Cerebellar nuclear complex (tissue), 1 donor: Measurements from ENCODE around the gene SMAD2.
"Not testable (repeated sequence)": the region's sequence is repeated elsewhere in the genome, so short reads cannot be mapped to it uniquely, and the experiment has no call there.

Experiments
- DNase-seq, 2 experiments: peaks; one replicate each; lab custom pipeline; 2025; lab: John Stamatoyannopoulos, UW

The SMAD2 gene

DNA sequence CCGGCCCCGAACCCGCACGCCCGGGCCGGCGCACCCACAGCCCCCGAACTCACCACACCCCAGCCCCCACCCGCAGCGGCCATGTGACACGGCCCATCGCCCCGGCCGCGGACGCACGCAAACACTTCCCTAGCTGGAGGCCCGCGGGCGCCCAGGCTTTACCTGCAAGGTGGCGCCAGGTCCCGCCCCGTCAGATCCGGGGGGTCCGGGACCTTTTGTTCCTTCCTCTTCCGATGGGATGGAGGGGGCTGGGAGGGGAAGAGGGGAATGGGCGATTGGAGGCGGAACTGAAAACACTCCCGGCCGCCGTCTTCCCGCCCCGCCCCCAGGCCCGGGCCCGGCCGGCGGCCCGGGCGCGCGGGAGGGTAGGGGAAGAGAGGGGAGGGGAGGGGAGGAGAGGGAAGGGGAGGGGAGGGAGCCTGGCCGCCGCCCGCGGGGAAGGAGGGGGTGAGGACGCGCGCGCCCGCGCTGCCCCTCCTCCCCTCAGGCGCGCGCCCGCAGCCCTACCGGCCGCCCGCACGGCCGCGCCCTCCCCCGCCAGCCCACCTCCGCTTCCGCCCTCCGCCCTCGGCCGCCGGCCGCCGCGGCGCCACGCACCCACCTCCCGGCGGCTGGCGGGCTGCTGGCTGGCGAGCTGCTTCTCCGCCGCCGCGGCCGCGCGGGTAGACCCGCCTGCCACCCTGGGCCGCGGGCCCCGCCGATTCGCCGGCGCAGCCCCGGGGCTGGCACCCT is at the start of gene SMAD2:
Gene SMAD2, minus strand, starts transcription at position 461 of the 732 bp plus-strand sequence. CDS start 33,903 bp downstream, outside the sequence.
- DNase-seq: no peak

DNA sequence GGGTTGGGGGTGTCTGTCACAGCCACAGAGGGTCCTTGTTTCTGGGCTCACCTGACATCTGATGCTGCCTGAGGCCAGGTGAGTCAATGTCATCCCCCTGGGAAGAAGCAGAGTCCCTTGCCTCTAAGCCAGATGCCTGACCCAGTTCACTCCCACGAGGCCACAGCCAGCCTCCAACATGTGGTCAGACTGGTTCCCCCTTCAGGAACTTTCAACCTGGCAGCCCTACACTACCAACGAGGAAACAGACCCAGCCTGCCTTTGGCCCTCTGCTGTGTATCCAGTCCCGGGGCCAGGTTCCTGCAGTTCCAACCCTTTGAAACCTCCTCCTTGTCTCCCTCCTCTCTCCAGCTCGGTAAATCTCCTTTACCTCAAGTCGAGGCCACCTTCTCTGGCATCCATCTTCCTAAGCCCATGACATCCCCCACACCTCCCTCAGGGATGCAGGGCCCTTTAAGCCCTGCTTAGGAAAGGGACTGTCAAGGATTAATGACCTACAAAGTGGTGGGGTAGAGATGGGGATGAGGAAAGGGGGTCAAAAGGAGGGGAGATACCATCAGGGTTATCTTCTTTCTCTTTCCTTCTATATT is 49.2 kb upstream of the SMAD2 start:
- no peak for DNase-seq

DNA sequence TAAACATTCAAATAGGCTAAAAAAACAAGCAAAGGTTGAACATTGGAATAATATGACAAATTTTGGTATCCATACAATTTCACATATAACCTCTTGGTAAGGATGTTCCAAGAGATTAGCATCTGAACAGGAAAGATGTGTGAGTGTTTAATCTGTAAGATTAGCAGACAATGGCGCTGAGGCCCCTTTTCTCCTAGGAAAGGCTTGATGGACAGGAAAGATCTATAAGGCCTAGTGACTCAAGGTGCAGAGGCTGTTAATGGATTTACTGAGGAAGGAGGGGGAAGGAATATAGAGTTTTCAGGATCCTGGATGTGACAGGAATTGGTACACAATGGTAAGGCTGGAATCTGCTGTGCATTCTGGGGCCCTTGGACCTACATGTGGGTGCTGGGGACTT is 48.1 kb upstream of the SMAD2 start:
- no peak for DNase-seq

DNA sequence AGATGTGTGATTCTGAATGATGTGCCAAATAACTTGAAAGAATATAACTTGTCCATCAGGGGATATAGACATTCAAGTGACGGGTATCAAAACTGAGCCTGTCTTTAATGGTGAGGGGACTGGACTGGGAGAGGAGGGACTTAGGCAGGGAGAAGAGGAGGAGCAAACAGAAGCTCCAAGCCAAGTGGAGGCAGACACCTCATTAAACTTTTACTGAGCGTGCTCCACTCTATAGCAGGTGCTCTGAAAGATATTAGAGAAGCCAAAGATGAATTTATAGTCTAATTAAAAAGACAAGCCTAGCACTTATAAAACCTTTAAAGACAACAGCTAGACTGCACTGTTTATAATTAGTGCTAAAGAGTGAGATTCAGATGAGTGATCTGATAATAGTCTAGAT is 47.7 kb upstream of the SMAD2 start:
- DNase-seq: no peak

DNA sequence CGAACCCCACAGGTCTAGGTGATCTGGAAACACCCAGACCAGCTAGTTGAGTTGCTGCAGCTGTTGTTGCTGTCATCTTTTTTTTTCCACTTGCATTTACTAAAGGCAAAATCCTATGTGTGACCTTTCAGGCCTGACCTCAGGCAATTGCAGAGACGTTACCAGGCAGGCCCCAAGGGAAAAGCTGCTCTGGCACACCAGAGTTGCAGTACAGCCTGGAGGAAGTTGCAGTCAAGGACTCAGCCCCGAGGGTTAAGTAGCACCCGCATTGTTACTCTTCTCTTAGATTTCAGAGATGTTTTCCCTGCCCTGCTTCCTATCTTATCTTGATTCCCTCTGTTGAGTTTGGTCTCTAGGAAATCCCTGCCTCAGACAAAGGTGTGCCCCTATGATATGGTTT is 45.2 kb upstream of the SMAD2 start:
- no peak for DNase-seq

DNA sequence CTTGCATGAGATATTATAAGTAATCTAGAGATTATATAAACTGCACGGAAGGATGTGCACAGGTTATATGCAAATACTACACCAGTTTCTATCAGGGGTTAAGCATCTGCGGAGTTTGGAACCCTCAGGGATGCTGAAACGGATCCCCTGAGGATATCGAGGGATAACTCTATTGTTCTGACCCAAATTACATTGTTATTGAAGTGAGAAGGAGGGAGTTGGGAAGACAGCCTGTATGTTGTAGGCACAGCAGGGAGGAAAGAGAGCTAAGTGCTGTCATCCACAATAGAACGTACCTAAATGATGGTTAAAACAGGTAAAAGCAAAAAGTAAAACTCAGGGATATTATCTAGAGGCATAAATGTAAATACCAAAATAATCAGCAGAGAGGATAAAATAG is 44.6 kb upstream of the SMAD2 start:
- DNase-seq: no peak

DNA sequence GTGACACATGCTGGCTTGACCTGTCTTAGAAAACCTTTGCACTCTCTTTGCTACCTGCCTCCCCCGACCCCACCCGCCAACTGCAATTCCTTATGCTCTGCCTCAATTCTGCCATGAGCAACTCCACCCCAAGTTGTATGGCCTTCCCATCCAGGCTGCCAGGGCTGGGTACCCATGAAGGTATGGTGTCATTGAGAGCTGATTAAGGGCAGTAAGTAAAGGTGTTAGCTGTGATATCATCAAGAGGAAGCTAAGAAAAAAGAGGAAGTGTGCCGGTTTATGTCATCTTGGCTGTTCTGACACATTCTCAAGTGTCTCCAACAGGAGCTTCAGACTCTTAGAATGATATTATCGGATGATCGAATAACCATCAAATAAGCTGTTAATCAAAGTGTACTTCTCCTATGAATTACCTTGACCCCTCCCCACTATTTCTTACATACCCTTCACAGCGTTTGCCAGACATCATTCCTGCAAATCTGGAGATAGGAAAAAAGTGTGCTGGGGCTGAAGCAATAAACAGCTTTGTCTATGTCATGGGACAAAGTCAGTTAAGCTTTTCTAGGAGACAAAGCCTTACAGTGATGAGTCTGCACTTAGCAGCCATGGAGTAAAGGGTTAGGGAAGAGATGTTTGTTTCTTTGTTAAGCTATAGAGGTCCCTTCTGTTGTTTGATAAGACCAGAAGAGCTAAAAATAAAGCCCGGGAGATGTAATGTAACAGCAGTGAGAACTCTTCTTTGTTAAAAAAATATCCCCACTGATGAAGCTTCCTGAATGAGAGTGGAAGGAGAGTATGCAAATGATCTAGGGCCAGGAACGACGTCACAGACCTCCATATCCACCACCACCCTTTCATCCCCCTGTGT is 40.4 kb upstream of the SMAD2 start:
- no peak for DNase-seq

DNA sequence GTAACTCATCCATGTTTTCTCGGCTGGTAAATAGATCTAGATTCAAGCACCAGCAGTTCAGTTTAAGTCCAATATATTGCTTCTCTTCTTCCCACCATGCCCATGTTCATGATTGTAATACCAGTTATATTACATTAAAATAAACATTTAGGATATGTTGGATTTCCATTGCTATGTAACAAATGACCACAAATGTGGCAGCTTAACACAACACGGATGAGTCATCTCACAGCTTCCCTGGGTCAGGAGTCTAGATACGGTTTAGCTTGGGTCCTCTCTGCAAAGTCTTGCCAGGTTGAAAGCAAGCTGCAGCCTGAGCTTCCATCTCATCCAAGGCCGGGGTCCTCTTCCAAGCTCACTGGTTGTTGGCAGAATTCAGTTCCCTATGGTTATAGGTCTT is 39.4 kb upstream of the SMAD2 start:
- no peak for DNase-seq

DNA sequence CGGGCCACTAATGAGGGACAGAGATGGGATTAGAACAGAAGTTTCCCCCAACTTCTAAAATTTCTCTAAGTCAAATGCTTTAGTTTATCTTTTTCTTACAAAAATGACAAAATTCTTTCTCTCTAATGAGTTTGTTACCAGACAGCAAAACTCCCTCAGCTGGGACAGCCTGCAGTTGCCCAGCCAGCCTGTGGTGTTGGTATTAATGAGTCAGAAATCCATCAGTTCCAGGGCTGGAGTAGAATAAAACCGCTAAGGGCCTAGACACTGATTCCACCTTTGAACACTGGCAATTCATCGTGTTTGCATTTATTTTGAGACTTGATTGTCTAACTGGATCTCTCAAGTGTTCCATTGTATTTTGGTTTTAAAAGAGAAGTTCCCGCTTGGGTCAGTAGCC is 38.3 kb upstream of the SMAD2 start:
- DNase-seq: no peak

DNA sequence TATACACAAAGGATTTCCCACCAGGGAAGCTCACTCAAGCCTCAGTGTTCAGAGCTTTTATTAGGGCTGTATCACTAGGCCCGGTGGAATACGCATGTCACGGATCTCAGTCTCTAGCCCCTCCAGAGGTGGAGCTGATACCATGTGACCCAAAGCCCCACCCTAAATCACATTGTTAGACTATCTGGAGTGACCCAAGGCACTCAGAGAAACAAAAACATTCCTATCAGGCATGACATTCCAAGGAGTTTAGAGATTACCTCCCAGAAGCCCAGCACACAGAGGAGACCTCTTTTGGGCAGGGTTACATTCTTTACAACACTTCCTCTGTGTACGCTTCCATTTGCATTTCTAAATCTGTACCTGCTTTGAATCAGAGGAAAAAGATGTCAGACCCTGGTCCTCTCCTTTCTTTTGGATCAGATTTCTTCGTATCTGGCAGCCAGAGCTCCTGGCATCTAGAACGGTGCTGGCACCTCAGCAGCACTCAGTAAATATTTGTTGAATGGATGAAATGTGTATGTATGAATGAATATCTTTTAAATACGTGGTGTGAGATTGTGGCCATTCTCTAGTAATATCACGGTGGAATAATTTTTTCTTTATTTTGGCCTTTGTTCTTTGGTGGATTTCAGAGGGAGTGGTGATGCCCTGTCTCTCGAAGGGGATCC is 37.7 kb upstream of the SMAD2 start:
- DNase-seq: no peak

DNA sequence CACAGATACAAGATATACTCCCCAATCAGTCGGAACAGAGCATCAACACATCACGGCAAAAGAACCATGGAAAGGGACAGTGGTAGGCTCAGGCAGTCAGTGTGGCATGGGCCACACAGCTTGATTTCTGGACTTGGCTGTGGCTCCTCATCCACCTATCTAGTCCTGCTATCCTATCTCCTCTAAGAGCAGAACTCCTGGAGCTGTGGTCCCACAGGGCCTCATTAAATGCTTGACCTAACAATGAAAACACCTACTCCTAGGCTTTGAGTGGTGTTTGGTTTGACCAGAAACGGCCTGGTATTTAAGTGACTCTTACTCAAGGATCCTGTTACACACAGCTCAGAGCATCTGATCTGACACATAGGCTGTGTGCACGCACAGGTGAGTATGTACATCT is 33.6 kb upstream of the SMAD2 start:
- no peak for DNase-seq

DNA sequence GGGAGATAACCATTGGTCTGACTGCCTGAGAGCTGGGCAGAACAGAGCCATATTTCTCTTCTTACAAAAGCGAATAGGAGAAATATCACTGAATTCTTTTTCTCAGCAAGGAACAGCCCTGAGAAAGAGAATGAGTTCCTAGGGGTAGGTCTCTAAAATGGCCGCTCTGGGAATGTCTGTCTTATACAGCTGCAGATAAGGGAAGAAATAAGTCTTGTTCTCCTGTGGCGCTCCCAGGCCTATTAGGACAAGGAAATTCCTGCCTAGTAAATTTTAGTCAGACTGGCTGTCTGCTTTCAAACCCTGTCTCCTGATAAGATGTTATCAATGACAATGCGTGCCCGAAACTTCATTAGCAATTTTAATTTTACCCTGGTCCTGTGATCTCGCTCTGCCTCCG is 30.5 kb upstream of the SMAD2 start:
- not testable (repeated sequence) for DNase-seq

DNA sequence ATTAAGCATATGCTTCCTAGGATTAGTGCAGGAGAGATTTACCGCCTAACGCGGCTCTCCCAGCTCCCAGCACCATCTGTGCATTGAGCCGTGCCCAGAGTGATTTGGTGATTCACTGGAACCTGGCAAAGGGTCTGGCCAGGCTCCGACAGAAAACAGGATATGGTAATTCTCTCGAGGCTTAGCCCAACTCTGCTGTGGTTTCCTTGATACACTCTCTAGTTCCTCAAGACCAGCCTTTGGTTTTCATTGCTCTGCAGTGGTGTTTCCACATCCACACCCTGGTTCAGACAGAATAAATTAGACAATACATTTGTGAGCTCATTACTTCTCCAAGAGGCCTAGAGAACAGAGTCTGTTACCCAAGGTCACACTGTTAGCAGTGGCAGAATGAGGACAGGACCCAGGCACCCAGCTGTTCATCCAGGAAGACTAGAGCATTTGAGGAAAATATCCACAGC is 23.0 kb upstream of the SMAD2 start:
- DNase-seq: peak; percentile 68 to 93

DNA sequence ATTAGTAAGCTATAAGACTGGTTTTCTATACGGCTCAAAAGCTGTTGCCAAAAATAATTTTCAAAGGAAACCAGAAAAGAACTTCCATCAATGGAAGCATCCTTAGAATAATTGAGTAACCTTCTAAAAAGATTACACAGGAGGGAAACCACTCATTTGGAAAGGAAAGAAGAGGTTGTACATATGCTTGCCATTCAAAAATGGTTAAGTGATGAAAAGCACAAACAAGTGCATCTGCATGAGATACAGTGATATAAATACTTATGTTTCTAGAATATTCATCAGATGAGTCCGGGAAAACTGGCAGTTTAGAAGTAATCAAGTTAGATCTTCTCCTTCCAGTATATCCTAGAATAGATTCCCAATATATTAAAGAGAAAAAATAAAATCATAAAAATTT is 20.1 kb upstream of the SMAD2 start:
- DNase-seq: no peak

DNA sequence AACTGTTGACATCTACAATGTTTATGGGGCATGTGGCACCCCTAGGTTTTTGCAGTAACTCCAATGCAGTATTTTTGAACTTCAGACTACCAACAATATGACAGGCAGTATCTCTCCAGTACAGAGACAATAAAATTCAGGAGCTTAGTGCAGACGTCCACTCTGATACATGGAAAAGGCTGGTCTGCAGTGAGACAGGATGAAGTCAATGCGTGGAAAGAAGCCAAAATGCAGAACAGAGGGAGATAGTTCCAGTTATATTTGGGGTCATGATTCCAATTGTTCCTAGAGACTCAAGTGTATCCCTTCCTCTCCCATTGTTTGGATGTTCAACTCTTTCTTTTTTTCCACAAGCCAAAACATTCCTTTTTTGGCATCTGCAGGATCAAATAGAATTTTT is 18.7 kb upstream of the SMAD2 start:
- DNase-seq: no peak

DNA sequence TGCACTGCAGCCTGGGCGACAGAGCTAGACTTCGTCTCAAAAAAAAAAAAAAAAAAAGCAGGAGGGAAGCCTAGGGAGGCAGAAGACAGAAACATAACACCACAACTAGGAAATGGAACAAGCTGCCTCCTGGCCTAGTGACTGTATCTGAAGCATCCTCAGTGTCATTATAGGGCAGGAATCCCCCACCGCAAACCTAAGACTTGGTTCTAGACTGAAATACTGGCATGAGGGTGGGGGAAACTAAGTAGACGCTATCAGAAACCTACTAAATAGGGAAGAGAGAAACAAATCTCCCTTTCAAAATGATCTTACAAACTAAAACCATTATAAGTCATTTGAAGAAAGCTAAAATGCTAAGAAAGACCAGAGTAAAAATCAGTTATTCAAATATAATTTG is 16.4 kb upstream of the SMAD2 start:
- DNase-seq: no peak

DNA sequence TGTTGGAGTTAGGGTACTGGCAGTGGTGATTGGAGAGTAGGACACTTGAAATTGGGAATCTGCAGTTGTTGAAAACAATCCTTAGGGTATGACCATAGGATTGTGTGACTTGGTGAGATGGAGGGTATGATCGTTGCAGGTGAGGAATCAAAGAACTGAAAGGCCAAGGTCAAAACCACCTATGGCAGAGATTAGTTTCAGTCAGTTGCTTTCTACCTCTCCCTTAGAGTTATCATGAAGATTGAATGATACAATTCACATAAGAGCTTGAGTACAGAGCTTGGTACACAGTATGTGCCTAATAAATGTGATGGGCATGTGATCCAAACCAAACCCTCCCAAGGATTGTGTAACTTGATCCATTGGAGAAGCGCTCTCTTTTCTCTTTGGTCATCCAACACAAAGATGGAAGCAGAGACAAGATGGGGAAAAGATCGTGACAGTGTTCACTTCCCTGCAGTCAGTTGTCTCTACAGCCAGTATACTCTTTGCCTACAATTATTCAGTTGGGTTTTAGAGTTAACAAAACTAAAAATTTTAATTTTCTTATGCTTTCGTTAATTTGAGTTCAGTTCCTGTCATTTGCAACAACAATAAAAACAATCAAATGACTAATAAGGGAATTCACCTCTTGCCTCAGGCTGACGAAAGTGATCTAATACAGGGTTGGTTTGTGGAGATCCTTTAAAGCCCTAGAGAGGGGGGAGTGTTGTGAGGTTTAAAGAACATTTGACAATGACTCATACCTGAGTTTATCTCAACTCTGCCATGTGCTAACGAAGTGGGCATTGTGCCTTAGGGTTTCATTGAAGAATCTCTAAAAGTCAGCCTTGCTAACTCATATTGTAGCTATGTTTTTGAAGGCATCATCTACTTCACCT is 14.8 kb upstream of the SMAD2 start:
- DNase-seq: no peak

DNA sequence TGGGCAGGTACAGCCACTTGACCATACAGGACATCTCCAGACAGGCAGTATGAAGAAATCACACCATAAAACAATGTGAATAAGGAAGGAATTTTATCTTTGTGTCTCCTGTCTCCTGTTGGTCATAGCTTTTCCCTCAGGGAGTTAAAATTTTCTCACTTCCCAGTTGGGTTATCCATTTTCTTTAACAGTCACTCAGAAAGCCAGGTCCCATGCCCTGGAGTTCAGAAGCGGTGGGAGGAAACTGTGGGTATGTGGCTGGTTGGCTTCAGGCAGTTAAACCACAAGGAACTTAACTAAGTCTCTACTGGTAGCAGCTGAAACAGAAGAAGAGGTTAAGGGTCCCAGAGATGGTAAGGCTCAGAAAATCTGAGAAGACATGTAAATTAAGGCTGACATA is 6.5 kb upstream of the SMAD2 start:
- DNase-seq: no peak

DNA sequence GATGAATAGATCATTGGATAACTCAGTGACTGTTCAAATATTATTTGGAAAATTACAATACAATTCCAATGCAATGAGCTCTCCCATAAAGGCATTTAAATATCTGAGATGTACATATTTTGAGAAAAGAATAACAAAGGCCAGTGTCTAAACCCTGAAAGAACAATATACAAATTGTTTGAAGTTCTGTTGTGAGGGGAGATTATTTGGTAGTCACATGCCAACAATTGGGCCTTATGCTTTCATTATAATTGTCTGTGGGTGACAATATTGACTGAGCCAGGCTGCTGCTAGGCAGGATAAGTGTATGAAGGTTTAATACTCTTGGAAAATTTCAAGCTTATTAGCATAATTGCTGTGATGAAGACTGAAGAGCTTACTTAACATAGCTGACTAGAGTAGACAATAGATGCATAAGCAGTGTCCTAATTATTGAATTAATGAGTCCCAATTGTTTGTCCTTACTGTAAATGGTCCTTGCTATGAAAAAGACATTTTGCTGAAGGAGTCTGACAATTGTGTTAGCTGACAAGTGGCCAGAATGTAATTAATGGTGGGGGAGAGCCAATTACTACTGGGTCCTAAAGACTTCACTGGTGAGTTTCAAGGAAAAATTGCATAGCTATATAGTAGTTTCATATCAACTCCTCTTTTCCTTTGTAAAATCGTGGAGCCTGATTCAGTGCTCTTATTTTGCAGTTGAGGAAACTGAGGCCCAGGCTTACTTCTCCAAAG is 5.0 kb upstream of the SMAD2 start:
- no peak for DNase-seq

DNA sequence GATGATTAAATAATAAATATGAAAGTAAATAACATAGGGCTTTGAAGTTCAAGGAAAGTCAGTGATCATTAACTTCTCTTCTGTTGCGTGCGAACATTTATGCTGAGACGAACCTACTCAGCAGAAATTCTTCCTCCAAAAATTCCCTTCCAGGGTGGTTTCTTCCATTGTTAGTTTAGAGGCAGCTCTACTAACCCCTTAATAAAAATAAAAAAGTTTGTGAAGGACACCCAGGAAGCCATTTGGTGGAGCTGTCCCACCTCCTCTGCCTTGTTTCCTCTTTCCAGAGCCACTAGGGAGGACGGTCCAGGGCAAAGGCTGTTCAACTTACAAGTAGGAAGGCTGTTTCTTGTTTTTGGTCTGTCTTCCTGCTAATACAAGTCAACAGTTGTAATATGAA is 2.1 kb upstream of the SMAD2 start:
- no peak for DNase-seq

DNA sequence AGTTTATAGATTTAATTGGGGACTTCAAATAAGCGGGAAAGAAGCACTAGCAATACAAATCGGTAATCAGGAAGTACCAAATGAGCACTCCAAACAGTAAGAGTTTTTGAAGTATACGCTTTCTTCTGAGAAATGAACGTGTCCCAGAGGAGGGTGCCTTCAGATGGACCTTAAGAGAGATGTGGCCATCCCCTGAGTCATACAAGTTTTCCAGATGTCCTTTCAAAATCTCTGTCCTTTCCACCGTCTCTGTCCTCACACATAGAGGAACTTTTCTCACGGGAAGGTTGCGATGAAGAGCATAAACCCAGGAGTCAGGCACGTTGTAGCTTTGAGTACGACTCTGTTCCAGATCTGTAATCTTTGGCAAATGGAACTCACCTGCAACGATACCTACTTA is 1.7 kb upstream of the SMAD2 start:
- DNase-seq: no peak
